H1 (cell line): Measurements from ENCODE around the gene MYLIP. TPM values are rescaled to one million over a fixed set of nuclear protein-coding genes. Genes with fewer than 3 reads are reported as not detected.

Experiments used
- CTCF ChIA-PET: fragments of 300-600 bp; sonication (Branson Sonifier 250); formaldehyde crosslinking; loops from one replicate; lab custom pipeline; 2021; ENCODE audit not compliant: partially characterized antibody; lab: Charles Lee
- POLR2A ChIA-PET: fragments of 300-600 bp; sonication (Branson Sonifier 250); formaldehyde crosslinking; loops from one replicate; lab custom pipeline; 2021; ENCODE audit warnings: inconsistent platforms; ENCODE audit not compliant: partially characterized antibody; lab: Charles Lee
- DNase-seq, 2 experiments: peaks; one replicate each; pipeline versions ENCODE4 v3.0.0 to v3.0.0-alpha.2; 2010 to 2022; ENCODE audit warnings: low spot score in 2 of 2, low read depth in 1 of 2, mixed read lengths in 1 of 2
- FAIRE-seq: peaks from 2 replicates; lab custom pipeline; 2011; peaks lifted over from hg19 to GRCh38; lab: Jason Lieb, UNC
- H2AFZ ChIP-seq: 2 replicates; pipeline ENCODE4 v1.8.1; 2012; ENCODE audit warnings: low read length, inconsistent platforms
- H2AK5ac ChIP-seq: 2 replicates; pipeline ENCODE4 v1.6.1; 2013; ENCODE audit warnings: low read depth, low read length
- H2BK120ac ChIP-seq: replicated peaks from 2 replicates; pipeline ENCODE3; 2013; ENCODE audit warnings: low read depth, low read length, inconsistent platforms
- H2BK12ac ChIP-seq: 2 replicates; pipeline ENCODE4 v1.6.1; 2013; ENCODE audit warnings: low read depth, low read length
- H2BK15ac ChIP-seq: 2 replicates; pipeline ENCODE4 v1.6.1; 2013; ENCODE audit warnings: low read length
- H2BK20ac ChIP-seq: 2 replicates; pipeline ENCODE4 v1.6.1; 2013; ENCODE audit warnings: low read length
- H2BK5ac ChIP-seq: 2 replicates; pipeline ENCODE4 v1.6.1; 2013; ENCODE audit warnings: low read depth, low read length
- H3K14ac ChIP-seq: 2 replicates; pipeline ENCODE4 v1.6.1; 2013; ENCODE audit warnings: inconsistent platforms; ENCODE audit not compliant: insufficient read length
- H3K18ac ChIP-seq: 2 replicates; pipeline ENCODE4 v1.6.1; 2013; ENCODE audit warnings: low read length; ENCODE audit errors: extremely low read depth
- H3K23ac ChIP-seq: 2 replicates; pipeline ENCODE4 v1.6.1; 2013; ENCODE audit warnings: inconsistent platforms; ENCODE audit not compliant: insufficient read length
- H3K23me2 ChIP-seq: 2 replicates; pipeline ENCODE4 v1.6.1; 2013; ENCODE audit warnings: low read depth, low read length
- H3K27ac ChIP-seq: 2 replicates; pipeline ENCODE4 v1.6.1; 2011; ENCODE audit warnings: low read depth, low read length, inconsistent platforms
- H3K27me3 ChIP-seq, 4 experiments: replicated peaks in 1 of 4; 1 replicate in 1 of 4; 2 replicates in 3 of 4; pipeline versions ENCODE4 v1.6.1 to v1.8.1; 2011 to 2013; ENCODE audit warnings: low read length in 3 of 4, mild to moderate bottlenecking in 3 of 4, inconsistent platforms in 2 of 4, mixed read lengths in 2 of 4, moderate library complexity in 1 of 4; ENCODE audit not compliant: control insufficient read depth in 3 of 4, insufficient read depth in 3 of 4; ENCODE audit errors: extremely low read depth in 1 of 4
- H3K36me3 ChIP-seq, 4 experiments: 2 replicates each; pipeline versions ENCODE4 v1.6.1 to v1.8.1; 2011 to 2013; ENCODE audit warnings: mild to moderate bottlenecking in 4 of 4, low read length in 3 of 4, moderate library complexity in 2 of 4, control low read depth in 1 of 4, inconsistent platforms in 1 of 4; ENCODE audit not compliant: insufficient read depth in 4 of 4, control insufficient read depth in 2 of 4
- H3K4ac ChIP-seq: replicated peaks from 2 replicates; pipeline ENCODE3; 2013; ENCODE audit warnings: low read length, low read depth, mixed read lengths, inconsistent platforms; ENCODE audit not compliant: insufficient read length
- H3K4me1 ChIP-seq, 4 experiments: replicated peaks in 1 of 4; 1 replicate in 1 of 4; 2 replicates in 3 of 4; pipeline versions ENCODE4 v1.6.1 to v1.8.1; 2011 to 2013; ENCODE audit warnings: low read length in 3 of 4, inconsistent platforms in 2 of 4, mixed read lengths in 1 of 4; ENCODE audit not compliant: insufficient read depth in 4 of 4, control insufficient read depth in 3 of 4
- H3K4me2 ChIP-seq, 2 experiments: 2 replicates each; pipeline versions ENCODE4 v1.6.1 to v1.8.1; 2011 to 2013; ENCODE audit warnings: low read depth in 2 of 2, low read length in 2 of 2, control low read depth in 1 of 2, inconsistent platforms in 1 of 2, mild to moderate bottlenecking in 1 of 2; ENCODE audit not compliant: insufficient read depth in 1 of 2
- H3K4me3 ChIP-seq, 4 experiments: fragments of 200-600, 300-600 bp in 1 of 4; sonication (generic), shearing (Covaris generic), sonication (Bioruptor Twin) in 1 of 4; 2 replicates each; pipeline versions ENCODE4 v1.5.1 to v1.8.1; 2011 to 2016; ENCODE audit warnings: low read length in 4 of 4, low read depth in 3 of 4, control low read depth in 2 of 4, inconsistent platforms in 2 of 4, mild to moderate bottlenecking in 2 of 4, mixed read lengths in 1 of 4, moderate library complexity in 1 of 4; ENCODE audit not compliant: insufficient read depth in 2 of 4; ENCODE audit errors: extremely low read depth in 1 of 4
- H3K56ac ChIP-seq: replicated peaks from 2 replicates; pipeline ENCODE3; 2013; ENCODE audit warnings: low read depth, mild to moderate bottlenecking, mixed read lengths, low read length, inconsistent platforms; ENCODE audit not compliant: insufficient read length
- H3K79me1 ChIP-seq: 2 replicates; pipeline ENCODE4 v1.6.1; 2013; ENCODE audit warnings: low read depth, low read length, control low read depth
- H3K79me2 ChIP-seq, 2 experiments: 2 replicates each; pipeline versions ENCODE4 v1.6.1 to v1.8.1; 2012 to 2013; ENCODE audit warnings: low read length in 2 of 2, mild to moderate bottlenecking in 2 of 2, inconsistent platforms in 1 of 2; ENCODE audit not compliant: insufficient read depth in 2 of 2, control insufficient read depth in 1 of 2
- H3K9ac ChIP-seq, 4 experiments: replicated peaks in 1 of 4; 1 replicate in 1 of 4; 2 replicates in 3 of 4; pipeline versions ENCODE4 v1.6.1 to v1.8.1; 2011 to 2013; ENCODE audit warnings: low read depth in 3 of 4, low read length in 3 of 4, control low read depth in 2 of 4, mild to moderate bottlenecking in 2 of 4, moderate library complexity in 2 of 4, inconsistent platforms in 1 of 4; ENCODE audit errors: extremely low read depth in 1 of 4
- H3K9me3 ChIP-seq, 2 experiments: 2 replicates each; pipeline versions ENCODE4 v1.6.1 to v1.8.1; 2012 to 2013; ENCODE audit warnings: mild to moderate bottlenecking in 2 of 2, moderate library complexity in 2 of 2, control low read depth in 1 of 2, inconsistent platforms in 1 of 2, low read depth in 1 of 2, low read length in 1 of 2, mixed read lengths in 1 of 2; ENCODE audit not compliant: insufficient read depth in 2 of 2
- H4K20me1 ChIP-seq, 2 experiments: replicated peaks in 1 of 2; 2 replicates each; pipeline versions ENCODE3 to v1.8.1; 2011 to 2013; ENCODE audit warnings: inconsistent platforms in 2 of 2, low read length in 2 of 2, mild to moderate bottlenecking in 1 of 2; ENCODE audit not compliant: insufficient read depth in 2 of 2, control insufficient read depth in 1 of 2
- H4K5ac ChIP-seq: 2 replicates; pipeline ENCODE4 v1.6.1; 2013; ENCODE audit warnings: low read length, low read depth, mixed read lengths, inconsistent platforms; ENCODE audit not compliant: insufficient read length
- H4K8ac ChIP-seq: 2 replicates; pipeline ENCODE4 v1.8.0; 2013; ENCODE audit warnings: mild to moderate bottlenecking, moderate library complexity, low read length, inconsistent platforms; ENCODE audit not compliant: insufficient read depth; ENCODE audit errors: extremely low read depth
- H4K91ac ChIP-seq: replicated peaks from 2 replicates; pipeline ENCODE3; 2013; ENCODE audit warnings: low read length, mixed read lengths, inconsistent platforms; ENCODE audit not compliant: insufficient read length
- EP300 ChIP-seq, 2 experiments: IDR thresholded peaks; 1 replicate in 1 of 2; 2 replicates in 1 of 2; pipeline ENCODE4 v1.6.1; 2011 to 2012; ENCODE audit warnings: low read depth in 2 of 2, low read length in 2 of 2, mild to moderate bottlenecking in 2 of 2, borderline replicate concordance in 1 of 2, inconsistent platforms in 1 of 2, moderate library complexity in 1 of 2
- FOSL1 ChIP-seq: IDR thresholded peaks from 2 replicates; pipeline ENCODE4 v1.6.1; 2011; ENCODE audit warnings: mild to moderate bottlenecking, low read depth, low read length, moderate library complexity; ENCODE audit not compliant: insufficient read depth
- HDAC2 ChIP-seq, 2 experiments: fragments of 300-600 bp in 1 of 2; sonication (generic) in 1 of 2; IDR thresholded peaks; 2 replicates each; pipeline ENCODE4 v1.6.1; 2011 to 2012; ENCODE audit warnings: low read depth in 2 of 2, low read length in 2 of 2, mild to moderate bottlenecking in 2 of 2, moderate library complexity in 2 of 2, borderline replicate concordance in 1 of 2, inconsistent platforms in 1 of 2
- HDAC6 ChIP-seq: IDR thresholded peaks from one replicate; pipeline ENCODE4 v1.7.1; 2012; ENCODE audit warnings: low read depth, mild to moderate bottlenecking, inconsistent platforms, low read length, moderate library complexity
- POLR2A ChIP-seq, 2 experiments: IDR thresholded peaks; 1 replicate in 1 of 2; 2 replicates in 1 of 2; pipeline ENCODE4 v1.6.1; 2011; ENCODE audit warnings: low read depth in 2 of 2, low read length in 2 of 2, mild to moderate bottlenecking in 2 of 2; ENCODE audit errors: control extremely low read depth in 1 of 2
- WGBS, 2 experiments: shearing (Covaris generic) in 1 of 2; methylation state at CpG; one replicate each; pipeline versions ENCODE4 v1.1.6 to v1.1.7; 2013 to 2015; ENCODE audit warnings: low lambda C conversion rate in 2 of 2, mixed read lengths in 2 of 2, inconsistent platforms in 1 of 2, low coverage in 1 of 2, missing lambda C conversion rate in 1 of 2; ENCODE audit not compliant: insufficient replicate concordance in 2 of 2, insufficient coverage in 1 of 2, insufficient read length in 1 of 2; ENCODE audit errors: extremely low coverage in 1 of 2, missing lambda C conversion rate in 1 of 2; 5-methylcytosine and 5-hydroxymethylcytosine counted together
- polyA plus RNA-seq, 7 experiments: library from polyadenylated mRNA; depleted of rRNA in 3 of 7; stranded (reverse) in 5 of 7; unstranded in 2 of 7; fragments of >200 nt in 5 of 7; fragments of 200-250 nt in 2 of 7; gene quantifications; 1 replicate in 5 of 7; 2 replicates in 1 of 7; 4 replicates in 1 of 7; pipeline versions ENCODE4 v1.2.1 to v1.2.3, GENCODE V29; 2011 to 2013; ENCODE audit warnings: missing spikeins in 2 of 7, mixed read lengths in 2 of 7
- total RNA-seq: library from RNA; stranded (reverse); fragmentation: NEBNext Ultra II Directional; extraction: Animal tissue kit (Norgen Biotek cat#: 25700); gene quantifications from 2 replicates; pipeline ENCODE4 v1.2.1, GENCODE V29; 2021
- TF ChIP-seq, protein P1 (sequence below), 3 experiments: IDR thresholded peaks; 1 replicate in 2 of 3; 2 replicates in 1 of 3; pipeline versions ENCODE4 v1.5.1 to v1.6.1; 2011; ENCODE audit warnings: low read length in 3 of 3, mild to moderate bottlenecking in 3 of 3, inconsistent platforms in 2 of 3, low read depth in 1 of 3, moderate library complexity in 1 of 3; ENCODE audit not compliant: insufficient read depth in 1 of 3; ENCODE audit errors: control extremely low read depth in 1 of 3
- TF ChIP-seq, protein P2 (sequence below): IDR thresholded peaks from 2 replicates; pipeline ENCODE4 v1.6.1; 2012; ENCODE audit warnings: inconsistent platforms
- TF ChIP-seq, protein P3 (sequence below): IDR thresholded peaks from 2 replicates; pipeline ENCODE4 v1.6.1; 2012; ENCODE audit warnings: inconsistent platforms

Gene MYLIP
- total and polyA plus RNA-seq, 2 of the 8 experiments (the other 6 are each of a cell fraction or from before 2014, with no cell fraction given): 21.1 to 26.9 TPM

DNA sequence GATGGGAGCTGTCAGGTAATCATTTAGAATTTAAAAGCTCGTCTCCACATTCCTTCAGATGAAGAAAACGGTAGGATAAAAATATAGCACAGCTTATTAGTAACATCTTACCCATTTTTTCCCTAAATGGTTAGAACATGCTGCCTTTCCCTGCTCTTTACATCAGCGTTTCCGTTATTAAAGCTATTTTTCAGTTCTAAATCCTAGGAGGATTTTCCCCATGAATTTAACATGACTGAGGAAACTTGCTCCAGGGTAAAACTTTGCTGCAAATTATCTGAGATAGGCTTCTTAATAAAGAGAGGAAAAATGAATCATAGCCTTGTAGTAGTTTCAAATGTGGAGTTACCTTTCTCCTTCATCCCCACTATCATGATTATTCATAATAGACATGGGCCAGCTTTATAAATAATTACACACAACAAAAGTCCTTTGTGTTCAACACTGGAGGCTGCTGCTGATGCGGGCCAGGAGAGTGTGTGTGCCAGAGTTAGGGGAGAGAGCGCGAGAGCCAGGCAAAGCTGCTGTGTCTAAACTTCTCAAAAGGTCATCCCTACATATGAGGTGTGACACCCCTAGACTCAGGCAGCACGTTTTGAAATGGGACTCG lies 24.4 kb downstream of the MYLIP start:
- Histone ChIP-seq H3K4me2 (no peak overlapping the region), H3K79me2 (no peaks in the 10 kb centered on the region), H2AK5ac (no peak overlapping the region), H3K36me3 (peaks cover 0 to 24% (median 6%) of the 10 kb centered on the region in 4 experiments; a peak in 4 of 8 replicates), H3K79me1 (no peaks in the 10 kb centered on the region), H3K23ac (no peak overlapping the region), H3K27ac (no peak overlapping the region), H3K18ac (no peak overlapping the region), H3K4me3 (no peak overlapping the region), H3K9me3 (no peaks in the 10 kb centered on the region), H3K56ac (no peak overlapping the region), H2AFZ (no peak overlapping the region), H2BK15ac (no peak overlapping the region), H2BK120ac (no peak overlapping the region), H2BK5ac (no peak overlapping the region), H3K4me1 (no peaks in the 10 kb centered on the region), H3K14ac (no peak overlapping the region), H4K8ac (no peak overlapping the region), H3K27me3 (no peaks in the 10 kb centered on the region), H3K4ac (no peak overlapping the region), H3K9ac (no peak overlapping the region), H4K5ac (no peak overlapping the region), H4K20me1 (peaks cover 0 to 3% of the 10 kb centered on the region in 2 experiments), H4K91ac (no peak overlapping the region), H2BK12ac (no peak overlapping the region), H2BK20ac (no peak overlapping the region), H3K23me2 (no peaks in the 10 kb centered on the region)
- FAIRE-seq: no peak
- 89% methylated on average over 9 of the region's 9 CpGs; no CpG with 5 or more reads in 1 of the 2 experiments for WGBS, 2 experiments
- ChIA-PET CTCF (interaction anchor here (1.0 to 5.0 kb wide), 5 partner anchors 28 to 462 kb away, joined by 3 to 21 read pairs (median 4); no protein-coding TSS in a partner anchor), POLR2A (interaction anchor here (1.0 to 1.4 kb wide), 5 partner anchors 11 to 23 kb away, joined by 3 to 4 read pairs (median 4); no protein-coding TSS in a partner anchor)
- no peak for DNase-seq
- TF ChIP-seq, protein P1, sequence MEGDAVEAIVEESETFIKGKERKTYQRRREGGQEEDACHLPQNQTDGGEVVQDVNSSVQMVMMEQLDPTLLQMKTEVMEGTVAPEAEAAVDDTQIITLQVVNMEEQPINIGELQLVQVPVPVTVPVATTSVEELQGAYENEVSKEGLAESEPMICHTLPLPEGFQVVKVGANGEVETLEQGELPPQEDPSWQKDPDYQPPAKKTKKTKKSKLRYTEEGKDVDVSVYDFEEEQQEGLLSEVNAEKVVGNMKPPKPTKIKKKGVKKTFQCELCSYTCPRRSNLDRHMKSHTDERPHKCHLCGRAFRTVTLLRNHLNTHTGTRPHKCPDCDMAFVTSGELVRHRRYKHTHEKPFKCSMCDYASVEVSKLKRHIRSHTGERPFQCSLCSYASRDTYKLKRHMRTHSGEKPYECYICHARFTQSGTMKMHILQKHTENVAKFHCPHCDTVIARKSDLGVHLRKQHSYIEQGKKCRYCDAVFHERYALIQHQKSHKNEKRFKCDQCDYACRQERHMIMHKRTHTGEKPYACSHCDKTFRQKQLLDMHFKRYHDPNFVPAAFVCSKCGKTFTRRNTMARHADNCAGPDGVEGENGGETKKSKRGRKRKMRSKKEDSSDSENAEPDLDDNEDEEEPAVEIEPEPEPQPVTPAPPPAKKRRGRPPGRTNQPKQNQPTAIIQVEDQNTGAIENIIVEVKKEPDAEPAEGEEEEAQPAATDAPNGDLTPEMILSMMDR (IDR thresholded peaks at IDR 0.05; ENCODE audit: control extremely low read depth in 1 of 3, insufficient read depth in 1 of 3, low read depth in 1 of 3, low read length in 3 of 3): no peak
- TF ChIP-seq POLR2A (IDR thresholded peaks at IDR 0.05; ENCODE audit: control extremely low read depth in 1 of 2, low read depth in 2 of 2, low read length in 2 of 2) (no peak), HDAC6 (no peak), EP300 (IDR thresholded peaks at IDR 0.05; ENCODE audit: borderline replicate concordance in 1 of 2, low read depth in 2 of 2, low read length in 2 of 2) (no peak), HDAC2 (IDR thresholded peaks at IDR 0.05; ENCODE audit: borderline replicate concordance in 1 of 2, low read depth in 2 of 2, low read length in 2 of 2) (no peak), FOSL1 (no peak)
- TF ChIP-seq, protein P2, sequence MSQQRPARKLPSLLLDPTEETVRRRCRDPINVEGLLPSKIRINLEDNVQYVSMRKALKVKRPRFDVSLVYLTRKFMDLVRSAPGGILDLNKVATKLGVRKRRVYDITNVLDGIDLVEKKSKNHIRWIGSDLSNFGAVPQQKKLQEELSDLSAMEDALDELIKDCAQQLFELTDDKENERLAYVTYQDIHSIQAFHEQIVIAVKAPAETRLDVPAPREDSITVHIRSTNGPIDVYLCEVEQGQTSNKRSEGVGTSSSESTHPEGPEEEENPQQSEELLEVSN: no peak
- TF ChIP-seq, protein P3, sequence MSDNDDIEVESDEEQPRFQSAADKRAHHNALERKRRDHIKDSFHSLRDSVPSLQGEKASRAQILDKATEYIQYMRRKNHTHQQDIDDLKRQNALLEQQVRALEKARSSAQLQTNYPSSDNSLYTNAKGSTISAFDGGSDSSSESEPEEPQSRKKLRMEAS: no peak
